HG02885 (cell line): ENCODE results near the gene SP7.
A peak's percentile ranks its signal among the peaks of the same experiment; 100 is the strongest.
"Not testable (repeated sequence)": the region's sequence is repeated elsewhere in the genome, so short reads cannot be mapped to it uniquely, and the experiment has no call there.

Experiments used
- ATAC-seq: cut with Tn5 transposase; IDR thresholded peaks from one replicate; pipeline ENCODE4 v1.9.1; 2021; ENCODE audit warnings: mild to moderate bottlenecking; ENCODE audit not compliant: unreplicated experiment, poor library complexity

SP7 gene

DNA sequence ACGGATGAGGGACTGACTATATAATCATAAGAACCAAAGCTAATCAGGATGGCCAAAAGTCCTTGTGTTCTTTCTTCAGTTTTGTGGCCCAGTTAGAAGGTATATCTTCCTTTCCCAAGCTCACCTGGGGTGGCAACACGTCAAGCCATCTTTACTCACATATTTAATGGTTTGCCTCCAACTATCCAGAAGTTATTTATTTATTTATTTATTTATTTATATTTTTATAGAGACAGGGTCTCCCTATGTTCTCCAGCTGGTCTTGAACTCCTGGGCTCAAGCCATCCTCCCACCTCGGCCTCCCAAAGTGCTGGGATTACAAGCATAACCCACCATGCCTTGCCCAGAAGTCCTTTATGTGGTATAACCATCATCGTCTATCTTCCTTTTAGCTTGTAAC, 11.8 kb upstream of the SP7 start:
- no peak for ATAC-seq

DNA sequence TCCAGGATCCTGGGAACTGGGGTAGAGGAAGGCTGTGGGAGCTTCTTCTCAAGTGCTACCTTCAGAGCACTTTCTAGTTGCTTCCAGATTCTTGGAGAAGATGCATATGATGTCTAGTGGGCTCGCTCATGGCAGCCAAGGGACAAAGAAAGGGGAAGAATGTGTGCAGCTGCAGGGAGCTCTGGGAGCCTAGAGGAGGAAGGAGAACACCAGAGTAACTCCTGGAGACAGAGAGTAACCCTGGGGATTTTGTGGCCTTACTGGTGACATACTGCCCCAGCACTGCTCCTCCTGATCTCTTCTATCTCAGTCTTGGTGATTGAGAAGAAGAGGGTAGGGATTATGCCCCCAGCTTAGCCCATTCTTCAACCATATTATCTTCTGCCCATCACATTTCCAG, 10.3 kb upstream of the SP7 start:
- ATAC-seq = no peak

DNA sequence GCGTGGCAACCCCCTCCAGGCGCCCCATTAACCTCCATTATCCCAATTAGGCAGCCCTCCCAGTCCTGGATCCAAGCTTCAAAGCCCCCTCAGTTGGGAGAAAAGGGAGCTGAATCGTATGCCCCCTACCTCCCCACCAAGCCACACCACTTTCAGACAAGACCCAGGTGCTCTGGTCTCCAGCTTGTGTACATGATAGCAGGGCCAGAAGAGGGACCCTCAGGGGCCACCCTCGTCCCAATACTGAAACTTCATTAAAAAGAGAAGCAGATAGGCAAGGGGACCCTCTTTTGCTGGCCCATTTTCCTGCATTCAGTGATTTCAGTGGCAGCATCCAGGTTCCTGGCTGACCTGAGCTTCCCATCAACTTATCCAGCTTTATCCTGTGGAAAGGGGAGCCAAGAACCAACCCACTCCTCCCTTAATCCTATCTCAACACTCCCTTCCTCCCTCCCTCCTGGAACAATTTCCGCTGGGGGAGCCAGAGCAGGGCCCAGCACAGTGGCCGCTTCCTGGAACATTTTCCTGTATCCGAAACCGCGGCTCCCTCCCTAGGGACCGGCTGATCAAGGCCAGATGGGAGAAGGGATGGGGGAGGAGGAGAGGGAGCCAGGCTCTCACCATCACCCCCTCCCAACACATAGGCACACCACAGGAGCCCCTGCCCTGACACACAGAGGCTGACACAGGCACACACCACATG, 9.5 kb upstream of the SP7 start:
- no peak for ATAC-seq

DNA sequence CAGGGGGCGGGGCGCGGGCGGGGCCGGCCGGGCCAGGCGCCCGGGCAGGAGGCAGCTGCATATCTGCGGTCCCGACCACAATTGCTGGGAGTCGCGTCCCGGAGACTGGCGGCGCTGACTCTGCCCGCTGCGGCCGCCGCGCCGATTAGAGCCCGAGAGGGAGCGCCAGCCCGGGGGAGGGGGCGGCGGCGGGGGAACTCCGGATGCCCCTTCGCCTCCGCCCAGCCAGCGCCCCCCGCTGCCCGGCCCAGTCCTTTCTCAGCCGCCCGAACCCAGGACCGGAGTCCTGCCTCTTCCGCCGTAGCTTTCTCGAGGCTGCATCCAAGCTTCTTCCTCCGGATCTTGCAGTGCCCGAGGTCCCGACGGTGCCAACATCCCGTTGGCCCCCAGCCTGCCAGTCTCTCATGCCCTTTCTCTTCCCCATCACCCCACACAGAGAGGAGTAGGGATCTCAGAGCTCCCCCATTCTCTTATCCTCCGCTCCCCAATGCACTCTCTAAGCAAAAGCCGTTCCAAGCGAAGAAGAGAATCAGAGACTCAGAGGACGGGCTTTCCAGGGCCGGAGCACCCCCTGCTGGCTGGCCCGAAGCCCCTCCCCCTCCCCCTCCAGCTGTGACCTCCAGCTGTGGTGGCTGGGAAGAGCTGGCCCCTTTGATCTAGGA, 8.8 kb upstream of the SP7 start:
- ATAC-seq = peak; percentile 64

DNA sequence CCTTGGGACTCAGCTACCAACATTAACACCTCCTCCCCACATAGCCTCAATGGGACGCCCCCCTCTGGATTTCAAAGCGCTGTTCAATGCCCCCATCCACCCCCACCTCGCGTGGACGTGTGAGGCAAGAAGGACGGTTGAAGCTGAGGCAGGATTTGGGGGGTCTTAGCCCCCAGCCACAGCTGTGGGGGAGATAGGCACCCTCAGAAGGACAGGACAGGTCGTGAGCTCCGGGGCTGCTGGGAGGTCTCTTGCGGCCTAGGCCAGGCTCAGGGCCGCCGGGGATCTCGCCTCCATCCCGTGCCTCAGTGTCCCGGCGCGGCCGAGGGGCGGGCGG, 8.3 kb upstream of the SP7 start:
- no peak for ATAC-seq

DNA sequence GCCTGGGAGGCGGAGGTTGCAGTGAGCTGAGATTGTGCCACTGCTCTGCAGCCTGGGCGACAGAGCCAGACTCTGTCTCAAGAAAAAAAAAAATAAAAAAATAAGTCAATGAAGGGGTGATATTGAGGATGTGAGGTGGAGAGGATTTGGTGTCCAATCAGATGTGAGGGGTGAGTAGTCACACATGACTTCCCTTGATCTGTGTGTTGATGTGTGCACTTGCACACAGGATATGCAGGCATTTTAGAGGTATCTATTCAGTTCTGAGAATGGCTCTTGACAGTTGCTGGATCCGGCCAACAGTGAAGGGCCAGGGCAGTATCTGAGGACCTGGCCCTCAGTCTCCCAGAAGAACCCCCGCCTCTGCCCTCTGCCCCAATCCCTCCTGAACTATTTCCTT, 7.8 kb upstream of the SP7 start:
- ATAC-seq = no peak

DNA sequence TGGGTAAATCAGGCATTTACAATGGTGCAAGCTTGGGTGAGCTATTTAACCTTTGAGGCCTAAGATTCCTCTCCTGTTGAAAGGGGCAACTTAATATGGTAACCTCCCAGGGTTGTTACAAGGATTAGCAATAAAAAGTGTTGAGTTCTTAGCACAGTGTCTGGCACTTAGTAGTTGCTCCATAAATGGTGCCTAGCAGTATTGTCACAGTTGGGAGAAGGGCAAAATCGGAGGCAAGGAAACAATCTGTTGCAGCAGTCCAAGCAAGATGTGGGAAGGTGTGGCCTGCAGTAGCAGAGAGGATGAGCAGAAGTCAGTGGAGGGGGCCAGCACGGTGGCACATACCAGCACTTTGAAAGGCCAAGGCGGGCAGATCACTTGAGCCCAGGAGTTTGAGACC, 7.3 kb upstream of the SP7 start:
- ATAC-seq = no peak

DNA sequence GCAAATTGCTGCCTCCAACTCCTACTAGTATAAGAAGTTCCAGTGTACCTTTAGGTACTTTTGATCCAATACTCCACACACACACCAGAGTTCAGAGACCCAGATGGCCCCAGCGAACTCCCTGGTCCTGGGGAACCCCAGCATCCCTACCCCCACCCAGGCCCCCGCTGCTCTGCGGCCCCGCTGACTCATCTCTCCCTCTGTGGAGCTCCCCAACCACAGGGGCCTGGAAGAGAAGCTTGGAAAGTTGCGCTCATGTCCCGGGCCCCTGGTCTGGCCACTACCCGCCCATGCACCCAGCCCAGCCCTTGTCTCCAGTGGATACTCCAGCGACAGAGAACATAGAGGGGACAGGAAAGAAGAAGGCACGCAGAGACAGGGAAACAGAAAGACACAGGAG, 4.2 kb upstream of the SP7 start:
- ATAC-seq = no peak

DNA sequence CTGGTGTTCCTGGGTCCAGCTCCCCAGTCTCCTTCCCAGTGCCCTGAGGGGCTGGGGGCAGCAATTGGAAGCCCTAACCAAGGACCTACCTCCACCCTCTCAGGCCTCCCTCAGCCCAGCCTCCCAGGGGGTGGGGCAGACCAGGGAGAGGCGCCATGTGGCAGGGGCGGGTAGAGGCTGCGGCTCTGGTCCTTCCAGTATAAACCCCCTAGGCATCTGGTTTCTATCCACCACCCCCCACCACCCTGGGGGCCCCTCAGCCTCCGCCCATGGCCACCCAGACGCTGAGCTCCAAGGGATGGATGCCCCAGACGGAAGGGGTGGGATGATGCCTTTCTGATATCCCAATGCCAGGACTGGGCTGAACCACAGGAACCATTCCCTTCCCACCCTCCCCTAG, 2.8 kb upstream of the SP7 start:
- no peak for ATAC-seq

DNA sequence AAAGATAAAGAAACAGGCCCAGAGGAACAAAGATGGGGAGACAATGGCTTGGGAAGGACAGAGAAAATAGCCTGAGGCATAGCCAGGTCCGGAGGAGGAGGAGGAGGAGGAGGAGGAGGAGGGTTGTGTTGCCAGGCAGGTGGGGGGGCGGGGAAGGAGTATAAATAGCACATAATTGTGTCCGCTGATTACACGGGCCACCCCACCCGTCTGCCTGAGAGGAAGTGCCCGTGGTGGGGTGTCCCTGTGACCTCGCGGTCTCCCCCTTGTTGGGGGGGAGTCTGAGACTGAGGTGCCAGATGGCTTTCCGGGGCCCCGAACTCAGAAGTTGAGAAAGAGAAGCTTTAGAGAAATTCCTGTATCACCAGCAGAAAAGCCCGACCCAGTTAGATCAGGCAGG, 1.9 kb upstream of the SP7 start:
- no peak for ATAC-seq

DNA sequence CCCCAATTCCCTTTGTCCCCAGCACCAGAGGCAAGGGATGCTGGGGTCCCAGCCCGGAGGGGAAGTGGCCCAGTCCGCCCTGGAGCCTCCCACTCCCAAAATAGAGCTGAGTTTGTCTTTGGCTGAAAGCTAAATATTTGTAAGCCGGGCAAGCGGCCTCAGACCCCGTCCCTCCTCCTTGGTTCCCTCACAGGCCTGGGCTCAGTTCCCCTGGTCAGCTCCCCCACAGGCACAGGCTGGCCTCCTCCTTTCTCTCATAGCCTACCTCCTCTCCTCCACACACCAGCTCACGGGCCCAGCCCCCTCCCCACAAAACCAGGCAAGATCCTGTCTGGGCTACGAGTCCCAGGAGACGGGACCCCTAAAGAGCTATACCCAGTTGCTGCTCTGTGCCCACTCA, 1.3 kb downstream of the SP7 start:
- no peak for ATAC-seq

DNA sequence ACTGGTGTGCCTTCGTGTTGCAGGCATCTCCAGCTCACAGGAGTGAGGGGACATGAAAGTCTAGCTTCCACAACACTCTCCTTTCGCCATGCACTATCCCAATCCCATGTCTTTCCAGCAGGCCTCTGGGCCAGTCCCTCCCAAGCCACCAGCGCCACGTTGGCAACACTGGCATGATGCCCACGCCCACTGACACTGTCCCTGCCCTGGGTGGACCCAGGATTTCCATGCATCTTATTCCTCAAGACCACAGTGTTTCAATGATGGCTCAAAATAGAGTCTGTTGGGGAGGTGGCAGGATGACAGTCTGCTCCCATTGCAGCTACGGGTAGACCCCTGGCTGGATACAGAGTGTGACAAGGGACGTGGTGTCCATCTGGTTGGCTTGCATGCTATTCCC, 2.3 kb downstream of the SP7 start:
- ATAC-seq = no peak

DNA sequence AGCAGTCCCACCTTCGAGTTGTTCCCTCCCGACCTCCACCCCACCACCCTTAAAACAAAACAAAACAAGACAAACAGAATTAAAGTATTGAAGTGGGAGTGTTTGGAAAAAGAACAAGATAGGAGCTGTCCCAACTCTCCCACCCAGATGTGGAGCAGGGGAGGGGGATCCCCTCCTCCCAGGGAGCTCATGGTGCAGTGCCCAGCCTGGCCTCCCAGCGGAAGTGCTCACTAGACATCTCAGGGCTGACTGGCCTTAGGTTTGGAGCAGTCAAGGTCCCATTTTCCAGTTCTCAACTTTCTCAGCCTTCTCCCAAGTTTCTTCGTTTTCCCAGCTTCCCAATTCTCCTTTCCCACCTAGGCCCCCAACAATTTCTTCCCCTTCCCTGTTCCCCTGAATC, 2.9 kb downstream of the SP7 start:
- no peak for ATAC-seq

DNA sequence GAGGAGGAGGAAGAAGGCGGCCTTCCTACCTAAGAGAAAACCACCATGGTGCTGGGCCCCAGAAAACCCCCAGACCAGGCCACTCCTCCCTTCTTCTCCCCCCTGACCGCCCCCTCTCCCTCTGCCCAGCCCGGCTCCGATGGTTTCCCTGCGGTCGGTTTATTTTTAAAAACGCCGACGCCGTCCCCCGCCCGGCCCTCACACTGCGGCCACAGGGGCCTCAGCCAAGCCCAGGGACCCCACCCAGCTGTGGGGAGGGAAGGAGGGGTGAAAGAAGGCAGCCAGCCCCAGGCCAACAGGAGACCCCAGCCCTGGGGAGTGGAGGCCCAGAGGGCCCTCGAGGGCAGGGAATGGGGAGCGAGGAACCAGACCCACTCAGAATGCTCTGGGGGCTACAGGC, 3.4 kb downstream of the SP7 start:
- no peak for ATAC-seq

DNA sequence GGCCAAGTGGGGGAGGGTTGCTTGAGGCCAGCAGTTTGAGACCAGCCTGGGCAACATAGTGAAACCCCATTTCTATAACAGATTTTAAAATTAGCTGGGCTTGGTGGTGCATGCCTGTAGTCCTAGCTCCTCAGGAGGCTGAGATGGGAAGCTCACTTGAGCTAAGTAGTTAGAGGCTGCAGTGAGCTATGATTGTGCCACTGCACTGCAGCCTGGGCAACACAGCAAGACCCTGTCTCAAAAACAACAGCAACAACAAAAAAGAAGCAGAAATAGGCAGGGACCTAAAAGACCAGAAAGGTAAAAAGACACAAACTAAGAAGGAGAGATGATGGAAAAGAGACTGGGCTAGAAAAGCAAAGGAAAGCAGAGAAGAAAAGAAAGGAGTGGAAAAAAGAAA, 3.8 kb downstream of the SP7 start:
- ATAC-seq = not testable (repeated sequence)

DNA sequence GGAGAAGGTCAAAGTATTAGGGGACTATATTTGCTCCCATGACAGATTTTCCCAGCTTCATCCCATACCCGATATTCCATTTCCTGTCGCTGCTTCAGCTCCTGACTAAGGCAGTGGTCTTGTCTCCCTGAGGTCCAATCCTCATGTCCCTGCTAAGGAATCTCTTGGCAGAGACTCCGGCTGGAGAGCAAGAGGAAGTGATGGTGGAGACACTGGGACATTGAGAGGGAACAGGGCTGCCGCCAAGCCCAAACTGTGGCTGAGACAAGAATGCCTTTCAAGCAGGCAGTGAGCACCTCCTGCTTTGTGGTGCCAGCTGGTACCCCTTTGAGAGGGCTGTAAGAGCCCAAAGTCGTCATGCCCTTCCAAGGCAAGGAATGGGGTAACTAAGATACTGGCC, 5.5 kb downstream of the SP7 start:
- ATAC-seq = no peak

DNA sequence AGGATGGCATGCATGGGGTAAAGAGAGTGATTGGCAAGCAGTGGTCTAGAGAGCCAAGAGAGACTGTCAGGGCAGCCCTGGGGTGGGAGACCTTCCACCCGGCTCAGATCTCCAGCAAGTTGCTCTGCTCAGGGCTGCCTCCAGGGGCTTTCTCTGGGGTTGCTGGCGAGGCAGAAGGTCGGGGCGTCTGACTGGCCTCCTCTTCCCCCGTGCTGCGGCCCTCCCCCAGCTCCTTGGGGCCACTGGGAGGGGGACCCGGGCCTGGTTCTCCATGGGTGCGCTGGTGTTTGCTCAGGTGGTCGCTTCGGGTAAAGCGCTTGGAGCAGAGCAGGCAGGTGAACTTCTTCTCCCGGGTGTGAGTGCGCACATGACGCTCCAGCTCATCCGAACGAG, 8.1 kb downstream of the SP7 start:
- ATAC-seq = no peak

DNA sequence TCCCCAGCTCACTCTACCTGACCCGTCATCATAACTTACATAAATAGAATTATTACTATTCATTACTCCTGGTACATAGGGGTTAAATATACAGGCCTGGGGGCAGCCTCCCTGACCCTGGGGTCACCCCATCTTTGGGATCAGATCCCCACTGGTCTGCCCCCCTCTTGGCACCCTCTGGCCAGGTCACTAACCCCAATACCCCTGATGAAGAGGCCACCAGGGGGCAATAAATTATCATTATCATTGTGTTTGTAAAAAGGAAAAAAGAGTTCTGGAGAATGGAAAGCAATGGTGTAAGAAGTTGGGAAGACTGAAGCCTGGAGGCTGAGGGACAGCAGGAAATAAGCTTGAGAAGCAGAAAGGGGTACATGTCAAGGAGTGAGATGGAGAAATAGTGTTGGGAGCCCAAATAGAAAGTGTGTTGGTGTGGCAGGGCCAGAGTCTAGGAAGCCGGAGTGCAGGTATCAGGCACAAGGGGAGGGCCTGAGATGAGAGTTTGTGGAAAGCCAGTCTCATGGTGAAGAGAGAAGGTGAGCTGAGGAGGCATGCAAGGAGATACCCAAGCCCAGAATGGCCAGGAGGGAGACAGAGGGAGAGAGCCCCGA, 8.6 kb downstream of the SP7 start:
- no peak for ATAC-seq

DNA sequence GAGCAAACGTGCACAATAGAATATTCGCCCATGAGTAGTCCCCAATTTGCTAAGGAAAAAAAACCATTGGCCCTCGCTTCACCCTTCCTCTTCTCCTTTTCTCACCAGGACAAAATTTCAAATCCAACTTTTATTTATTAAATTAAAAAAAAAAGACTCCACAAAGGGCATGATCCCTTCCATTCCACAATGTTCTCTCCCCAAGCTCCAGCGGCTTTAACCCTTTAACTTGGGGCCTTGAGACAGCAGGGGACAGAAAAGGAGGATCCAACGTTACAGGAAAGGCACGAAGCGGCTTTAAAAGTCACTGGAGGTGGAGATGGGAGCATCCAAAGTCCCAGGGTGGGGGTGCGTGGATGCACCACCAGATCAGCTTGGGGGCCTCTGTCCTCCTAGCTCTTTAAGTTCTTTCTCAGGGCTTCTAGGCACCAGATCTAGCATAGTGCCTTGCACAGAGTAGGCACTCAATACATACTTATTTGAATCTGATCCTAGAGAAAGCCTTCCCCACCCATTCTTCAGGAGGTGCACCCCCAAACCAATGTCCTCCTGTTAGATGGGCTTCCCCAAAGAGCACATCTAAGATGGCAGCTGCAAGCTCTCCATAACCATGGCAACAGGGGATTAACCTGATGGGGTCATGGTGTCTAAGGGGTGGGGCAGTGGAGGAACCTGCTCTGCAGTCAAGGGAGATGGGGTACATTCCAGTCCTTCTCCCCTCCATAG, 9.5 kb downstream of the SP7 start:
- no peak for ATAC-seq

DNA sequence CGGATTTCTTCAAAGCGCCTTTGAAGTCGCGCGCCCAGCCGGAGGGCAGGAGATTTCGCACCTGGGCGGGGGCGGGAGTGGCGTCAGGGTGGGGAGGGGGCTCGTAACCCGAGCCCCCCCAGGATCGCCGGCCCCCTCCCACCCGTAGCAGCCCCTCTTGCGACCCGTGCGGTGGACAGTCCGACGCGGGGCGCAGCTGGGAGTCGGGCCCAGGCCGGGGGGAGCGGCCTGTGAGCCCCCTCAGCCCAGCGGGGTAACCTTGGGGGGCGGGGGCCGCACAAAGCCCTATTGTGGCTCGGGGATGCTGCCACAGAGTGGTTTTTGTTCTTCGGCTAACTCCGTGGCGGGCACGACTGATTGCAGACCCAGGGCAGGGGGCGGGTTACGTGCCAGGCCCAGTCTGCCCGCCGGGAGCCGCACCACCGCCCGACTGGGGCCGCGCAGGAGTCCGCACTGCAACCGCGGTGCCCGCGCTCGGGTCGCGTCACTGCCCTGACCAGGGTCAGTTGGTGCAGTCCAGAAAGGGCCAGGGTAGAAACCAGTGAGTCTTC, 10.6 kb downstream of the SP7 start:
- ATAC-seq = no peak
